Fibroblast of pulmonary artery (primary cell): ENCODE measurements around the gene IRX6.

Experiments used
- DNase-seq: peaks from one replicate; pipeline ENCODE4 v3.0.0-alpha.2; 2010; ENCODE audit warnings: low read depth
- H3K4me3 ChIP-seq: replicated peaks from 2 replicates; pipeline ENCODE4 v1.5.1; 2011; ENCODE audit warnings: low read depth, mild to moderate bottlenecking, control low read depth, low read length, moderate library complexity
- TF ChIP-seq, protein P1 (sequence below): IDR thresholded peaks from 2 replicates; pipeline ENCODE4 v1.5.1; 2011; ENCODE audit warnings: mild to moderate bottlenecking, control low read depth, low read length, inconsistent platforms; ENCODE audit errors: missing control alignments

The IRX6 gene

GRCh38 chr16:55323637-55324271, at the start of gene IRX6:
IRX6 (plus strand) TSS chr16:55324203; CDS start chr16:55325092, 889 bp downstream.
- H3K4me3 ChIP-seq = no peak within 1 kb of the TSS
- no peak for DNase-seq
- TF ChIP-seq, protein P1, sequence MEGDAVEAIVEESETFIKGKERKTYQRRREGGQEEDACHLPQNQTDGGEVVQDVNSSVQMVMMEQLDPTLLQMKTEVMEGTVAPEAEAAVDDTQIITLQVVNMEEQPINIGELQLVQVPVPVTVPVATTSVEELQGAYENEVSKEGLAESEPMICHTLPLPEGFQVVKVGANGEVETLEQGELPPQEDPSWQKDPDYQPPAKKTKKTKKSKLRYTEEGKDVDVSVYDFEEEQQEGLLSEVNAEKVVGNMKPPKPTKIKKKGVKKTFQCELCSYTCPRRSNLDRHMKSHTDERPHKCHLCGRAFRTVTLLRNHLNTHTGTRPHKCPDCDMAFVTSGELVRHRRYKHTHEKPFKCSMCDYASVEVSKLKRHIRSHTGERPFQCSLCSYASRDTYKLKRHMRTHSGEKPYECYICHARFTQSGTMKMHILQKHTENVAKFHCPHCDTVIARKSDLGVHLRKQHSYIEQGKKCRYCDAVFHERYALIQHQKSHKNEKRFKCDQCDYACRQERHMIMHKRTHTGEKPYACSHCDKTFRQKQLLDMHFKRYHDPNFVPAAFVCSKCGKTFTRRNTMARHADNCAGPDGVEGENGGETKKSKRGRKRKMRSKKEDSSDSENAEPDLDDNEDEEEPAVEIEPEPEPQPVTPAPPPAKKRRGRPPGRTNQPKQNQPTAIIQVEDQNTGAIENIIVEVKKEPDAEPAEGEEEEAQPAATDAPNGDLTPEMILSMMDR = no peak

- TF ChIP-seq, protein P1 = no peak
- no peak overlapping the region for H3K4me3 ChIP-seq
- no peak for DNase-seq
These were observed 49.6 kb upstream of the IRX6 start for GRCh38 chr16:55274391-55274790.

GRCh38 chr16:55275167-55275566, 48.8 kb upstream of the IRX6 start:
- H3K4me3 ChIP-seq = no peak overlapping the region
- no peak for DNase-seq
- TF ChIP-seq, protein P1 = no peak

GRCh38 chr16:55275869-55276268, 48.1 kb upstream of the IRX6 start:
- H3K4me3 ChIP-seq = no peak overlapping the region
- DNase-seq = no peak
- TF ChIP-seq, protein P1 = no peak

DNA sequence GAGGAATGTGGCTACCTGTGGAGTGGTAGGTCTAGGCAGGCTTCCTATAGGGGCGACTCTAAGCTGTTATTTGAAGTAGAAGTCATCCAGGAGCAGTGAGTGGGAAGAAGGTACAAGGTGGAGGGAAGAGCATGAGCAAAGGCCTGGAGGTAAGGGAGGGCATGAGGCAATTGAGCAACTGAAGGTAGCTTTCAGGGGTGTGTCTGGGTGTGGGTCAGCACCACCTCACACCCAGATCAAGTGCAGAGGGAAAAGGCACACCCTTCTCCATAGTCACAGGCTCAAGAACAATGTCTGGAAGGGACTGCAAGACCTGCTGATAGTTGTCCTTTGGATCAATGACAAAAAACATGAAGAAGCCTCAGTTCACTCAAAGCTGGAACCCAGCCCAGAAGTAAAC, 46.5 kb upstream of the IRX6 start:
- DNase-seq = no peak
- TF ChIP-seq, protein P1 = no peak
- no peak overlapping the region for H3K4me3 ChIP-seq

- H3K4me3 ChIP-seq = no peak overlapping the region
- DNase-seq = no peak
- TF ChIP-seq, protein P1 = no peak
These were observed 44.4 kb upstream of the IRX6 start for GRCh38 chr16:55279598-55279997.

DNA sequence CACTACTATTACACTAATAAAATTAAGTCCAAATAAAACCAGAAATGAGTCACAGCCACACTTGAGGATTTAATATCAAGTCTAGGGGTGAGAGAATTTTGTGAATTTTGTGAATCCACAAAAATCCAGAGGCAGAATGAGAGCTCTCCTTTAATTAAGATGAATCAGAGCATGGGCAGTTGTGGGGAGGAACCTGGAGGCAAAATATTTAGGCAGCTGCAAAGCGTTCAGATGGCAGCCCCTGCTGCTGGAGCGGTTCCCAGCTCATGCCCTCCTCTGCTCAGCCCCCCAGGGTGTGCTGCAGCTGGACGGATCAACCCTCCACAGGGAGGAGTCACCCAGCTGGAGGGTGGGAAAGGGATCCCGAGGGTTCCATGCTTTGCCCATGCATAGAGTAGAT, 43.4 kb upstream of the IRX6 start:
- H3K4me3 ChIP-seq = no peak overlapping the region
- TF ChIP-seq, protein P1 = no peak
- DNase-seq = no peak
